Calu3 (cell line): Measurements from ENCODE around the gene LYRM1. TPM values are rescaled to one million over a fixed set of nuclear protein-coding genes. Genes with fewer than 3 reads are reported as not detected.

Experiments used
- BruUV-seq: library from RNA; stranded (reverse); fragments of 400-500 nt; replicated peaks from 2 replicates; lab custom pipeline; 2021; lab: Mats Ljungman, UMichigan
- CTCF ChIA-PET: fragments of 300-600 bp; sonication (Branson Sonifier 250); formaldehyde crosslinking; loops from one replicate; lab custom pipeline; 2022; ENCODE audit warnings: antibody characterized with exemption; lab: Charles Lee
- DNase-seq: peaks from one replicate; pipeline ENCODE4 v3.0.0; 2022
- H3K27ac Mint-ChIP-seq: one replicate; pipeline ENCODE4 v1.8.0; 2022; ENCODE audit warnings: mixed read lengths; ENCODE audit not compliant: unreplicated experiment
- H3K27me3 Mint-ChIP-seq: one replicate; pipeline ENCODE4 v1.8.0; 2022; ENCODE audit warnings: mixed read lengths; ENCODE audit not compliant: unreplicated experiment
- H3K36me3 Mint-ChIP-seq: one replicate; pipeline ENCODE4 v1.8.0; 2022; ENCODE audit warnings: mild to moderate bottlenecking, moderate library complexity, mixed read lengths; ENCODE audit not compliant: insufficient read depth, unreplicated experiment
- H3K4me1 Mint-ChIP-seq: one replicate; pipeline ENCODE4 v1.8.0; 2022; ENCODE audit warnings: mild to moderate bottlenecking, low read depth, mixed read lengths; ENCODE audit not compliant: unreplicated experiment
- H3K4me3 Mint-ChIP-seq: one replicate; pipeline ENCODE4 v1.8.0; 2022; ENCODE audit warnings: mild to moderate bottlenecking, low read depth, moderate library complexity, mixed read lengths; ENCODE audit not compliant: unreplicated experiment
- H3K9me3 Mint-ChIP-seq: one replicate; pipeline ENCODE4 v1.8.0; 2022; ENCODE audit warnings: low read depth, mixed read lengths; ENCODE audit not compliant: unreplicated experiment
- intact Hi-C: fragments of 100-400 bp; cut with micrococcal nuclease; formaldehyde crosslinking; loops from one replicate; pipeline ENCODE4 v1.10.0; 2022; ENCODE audit not compliant: unreplicated experiment
- total RNA-seq: library from RNA; stranded (reverse); gene quantifications from 2 replicates; pipeline ENCODE4 v1.2.3, GENCODE V29; 2022
- TF ChIP-seq, protein P1 (sequence below): fragments of 200-600 bp; IDR thresholded peaks from one replicate; pipeline ENCODE4 v1.8.0; 2022; ENCODE audit warnings: antibody characterized with exemption; ENCODE audit not compliant: unreplicated experiment

Gene LYRM1
- total RNA-seq, 1 experiment from 2014 or later, result 36.5 TPM

GRCh38 chr16:20853981-20854620 is 46.5 kb upstream of the LYRM1 start:
- Mint-ChIP-seq H3K36me3 (peaks cover 5% of the 10 kb centered on the region), H3K27me3 (no peaks in the 10 kb centered on the region), H3K9me3 (no peaks in the 10 kb centered on the region), H3K27ac (no peak overlapping the region), H3K4me1 (peaks cover 16% of the 10 kb centered on the region), H3K4me3 (no peak overlapping the region)
- TF ChIP-seq, protein P1, sequence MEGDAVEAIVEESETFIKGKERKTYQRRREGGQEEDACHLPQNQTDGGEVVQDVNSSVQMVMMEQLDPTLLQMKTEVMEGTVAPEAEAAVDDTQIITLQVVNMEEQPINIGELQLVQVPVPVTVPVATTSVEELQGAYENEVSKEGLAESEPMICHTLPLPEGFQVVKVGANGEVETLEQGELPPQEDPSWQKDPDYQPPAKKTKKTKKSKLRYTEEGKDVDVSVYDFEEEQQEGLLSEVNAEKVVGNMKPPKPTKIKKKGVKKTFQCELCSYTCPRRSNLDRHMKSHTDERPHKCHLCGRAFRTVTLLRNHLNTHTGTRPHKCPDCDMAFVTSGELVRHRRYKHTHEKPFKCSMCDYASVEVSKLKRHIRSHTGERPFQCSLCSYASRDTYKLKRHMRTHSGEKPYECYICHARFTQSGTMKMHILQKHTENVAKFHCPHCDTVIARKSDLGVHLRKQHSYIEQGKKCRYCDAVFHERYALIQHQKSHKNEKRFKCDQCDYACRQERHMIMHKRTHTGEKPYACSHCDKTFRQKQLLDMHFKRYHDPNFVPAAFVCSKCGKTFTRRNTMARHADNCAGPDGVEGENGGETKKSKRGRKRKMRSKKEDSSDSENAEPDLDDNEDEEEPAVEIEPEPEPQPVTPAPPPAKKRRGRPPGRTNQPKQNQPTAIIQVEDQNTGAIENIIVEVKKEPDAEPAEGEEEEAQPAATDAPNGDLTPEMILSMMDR, result no peak
- intact Hi-C loops, result loop anchor here (5.0 to 10.0 kb wide), 3 partner anchors 103 to 303 kb away; partner anchors contain the start of gene LDAF1
- DNase-seq, result no peak
- BruUV-seq, result no TSS peak
- CTCF ChIA-PET, result interaction anchor here (1.3 to 1.6 kb wide), 2 partner anchors 10 to 12 kb away, joined by 3 read pairs; no protein-coding TSS in a partner anchor

DNA sequence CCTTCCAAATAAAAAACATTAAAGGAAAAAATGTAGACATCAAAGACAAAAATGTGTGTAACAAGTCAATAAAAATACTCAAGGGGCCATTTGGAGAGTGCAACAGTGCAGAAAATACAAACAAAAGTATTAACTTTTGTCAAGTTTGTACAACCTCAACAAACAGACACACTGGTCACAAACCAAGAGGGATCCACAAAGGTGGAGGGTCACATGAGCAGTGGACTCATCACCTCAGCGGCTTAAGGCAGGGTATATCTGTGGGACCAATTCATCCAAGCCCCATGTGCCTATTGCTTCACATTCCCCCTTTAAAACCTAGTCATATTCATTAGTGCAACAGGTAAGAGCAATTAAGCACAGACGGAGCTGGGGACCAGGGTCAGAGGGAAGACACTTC is 45.6 kb upstream of the LYRM1 start:
- intact Hi-C loops, result loop anchor here (5.0 to 10.0 kb wide), 3 partner anchors 102 to 302 kb away; partner anchors contain the start of gene LDAF1
- no peak for DNase-seq
- no peaks in the 10 kb centered on the region for H3K27me3 Mint-ChIP-seq
- CTCF ChIA-PET, result interaction anchor here (1.2 to 1.6 kb wide), 2 partner anchors 11 to 84 kb away, joined by 3 read pairs; no protein-coding TSS in a partner anchor
- H3K27ac Mint-ChIP-seq, result no peak overlapping the region
- TF ChIP-seq, protein P1, result no peak
- H3K4me1 Mint-ChIP-seq, result peaks cover 16% of the 10 kb centered on the region
- H3K36me3 Mint-ChIP-seq, result peaks cover 13% of the 10 kb centered on the region
- BruUV-seq, result no TSS peak
- no peak overlapping the region for H3K4me3 Mint-ChIP-seq
- no peaks in the 10 kb centered on the region for H3K9me3 Mint-ChIP-seq

DNA sequence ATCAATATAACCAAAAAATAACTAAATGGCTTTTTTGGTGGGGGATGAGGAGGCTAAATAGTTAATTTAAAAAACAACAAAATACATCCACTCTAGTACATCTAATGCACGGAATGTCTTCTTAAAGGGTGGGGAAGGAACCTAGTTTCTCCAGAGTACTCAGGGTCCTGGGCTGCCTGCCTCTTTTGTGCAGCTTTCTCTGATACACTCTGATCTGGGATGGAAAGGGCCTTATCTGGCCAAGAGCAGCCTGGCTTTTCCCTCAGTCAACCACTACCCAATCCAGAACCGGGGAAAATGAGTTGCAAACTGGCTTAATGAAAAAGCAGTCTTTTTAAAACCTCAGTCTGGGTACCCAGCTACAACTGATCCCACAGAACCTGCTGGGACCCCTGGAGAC is 43.3 kb upstream of the LYRM1 start:
- peaks cover 6% of the 10 kb centered on the region for H3K4me1 Mint-ChIP-seq
- H3K27ac Mint-ChIP-seq, result no peak overlapping the region
- no TSS peak for BruUV-seq
- CTCF ChIA-PET, result interaction anchor here (0.7 kb wide), 1 partner anchor 216 kb away, joined by 3 read pairs; no protein-coding TSS in a partner anchor
- no peaks in the 10 kb centered on the region for H3K27me3 Mint-ChIP-seq
- H3K9me3 Mint-ChIP-seq, result no peaks in the 10 kb centered on the region
- H3K36me3 Mint-ChIP-seq, result peaks cover 23% of the 10 kb centered on the region
- no peak for DNase-seq
- intact Hi-C loops, result loop anchor here (10.0 kb wide), 1 partner anchor 158 kb away; no protein-coding TSS in a partner anchor
- TF ChIP-seq, protein P1, result no peak
- no peak overlapping the region for H3K4me3 Mint-ChIP-seq

DNA sequence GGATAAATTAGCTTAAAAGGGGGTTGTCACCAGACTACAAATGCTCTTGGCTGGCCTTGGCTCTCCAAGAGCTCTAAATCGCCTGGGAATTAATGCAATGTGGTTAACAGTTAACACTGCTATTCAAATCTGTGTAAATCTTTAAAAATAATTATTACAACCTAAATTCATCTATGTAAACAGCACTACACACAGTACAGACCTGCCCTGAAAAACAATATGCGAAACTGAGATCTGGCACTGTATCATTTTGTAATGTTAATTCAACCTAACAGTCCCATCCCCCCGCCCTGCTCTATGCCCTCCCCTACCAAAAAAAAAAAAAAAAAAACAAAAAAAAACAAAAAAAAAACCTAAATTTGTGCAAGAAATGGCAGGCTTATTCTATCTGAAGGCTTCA is 41.3 kb upstream of the LYRM1 start:
- Mint-ChIP-seq H3K27me3 (no peaks in the 10 kb centered on the region), H3K9me3 (no peaks in the 10 kb centered on the region), H3K36me3 (peaks cover 20% of the 10 kb centered on the region), H3K4me3 (no peak overlapping the region), H3K27ac (no peak overlapping the region), H3K4me1 (peaks cover 6% of the 10 kb centered on the region)
- intact Hi-C loops, result loop anchor here (10.0 kb wide), 1 partner anchor 156 kb away; no protein-coding TSS in a partner anchor
- TF ChIP-seq, protein P1, result no peak
- BruUV-seq, result no TSS peak
- no peak for DNase-seq
- CTCF ChIA-PET, result no interaction called here
